Fibroblast of lung (primary cell): ENCODE results near the gene MAP2K6. TPM values are rescaled to one million over a fixed set of nuclear protein-coding genes. Genes with fewer than 3 reads are reported as not detected.

Experiments used
- DNase-seq, 2 donors: peaks; one replicate each; pipeline versions ENCODE4 v3.0.0 to v3.0.0-alpha.2; 2010; ENCODE audit warnings: low read depth in 2 of 2
- H2AFZ ChIP-seq: 2 replicates; pipeline ENCODE4 v1.5.1; 2012; ENCODE audit warnings: low read length, control low read depth, inconsistent platforms
- H3K27ac ChIP-seq: 2 replicates; pipeline ENCODE4 v1.5.1; 2011; ENCODE audit warnings: low read length, control low read depth; ENCODE audit not compliant: insufficient read depth
- H3K27me3 ChIP-seq: 2 replicates; pipeline ENCODE4 v1.5.1; 2011; ENCODE audit warnings: mild to moderate bottlenecking, low read length; ENCODE audit not compliant: control insufficient read depth, insufficient read depth
- H3K36me3 ChIP-seq: 2 replicates; pipeline ENCODE4 v1.5.1; 2011; ENCODE audit warnings: low read length; ENCODE audit not compliant: control insufficient read depth, insufficient read depth
- H3K4me1 ChIP-seq: 2 replicates; pipeline ENCODE4 v1.5.1; 2011; ENCODE audit warnings: low read length; ENCODE audit not compliant: control insufficient read depth, insufficient read depth; ENCODE audit errors: extremely low read depth
- H3K4me2 ChIP-seq: 2 replicates; pipeline ENCODE4 v1.5.1; 2011; ENCODE audit warnings: low read length, control low read depth; ENCODE audit not compliant: insufficient read depth; ENCODE audit errors: extremely low read depth
- H3K4me3 ChIP-seq, 4 experiments: fragments of 200-600 bp in 1 of 4; sonication (generic) in 1 of 4; replicated peaks in 1 of 4; 2 replicates each; pipeline ENCODE4 v1.5.1; 2011 to 2016; ENCODE audit warnings: low read length in 4 of 4, low read depth in 3 of 4, mild to moderate bottlenecking in 3 of 4, control low read depth in 2 of 4, inconsistent platforms in 1 of 4, mixed read lengths in 1 of 4; ENCODE audit not compliant: insufficient read depth in 1 of 4; ENCODE audit errors: control extremely low read depth in 1 of 4
- H3K79me2 ChIP-seq: 2 replicates; pipeline ENCODE4 v1.5.1; 2012; ENCODE audit warnings: mild to moderate bottlenecking, low read length, inconsistent platforms; ENCODE audit not compliant: control insufficient read depth, insufficient read depth
- H3K9ac ChIP-seq: 2 replicates; pipeline ENCODE4 v1.5.1; 2011; ENCODE audit warnings: mild to moderate bottlenecking, low read length, control low read depth; ENCODE audit not compliant: insufficient read depth
- H3K9me3 ChIP-seq: 2 replicates; pipeline ENCODE4 v1.5.1; 2012; ENCODE audit warnings: low read depth, low read length; ENCODE audit not compliant: control insufficient read depth, insufficient read depth
- H4K20me1 ChIP-seq: 2 replicates; pipeline ENCODE4 v1.5.1; 2011; ENCODE audit warnings: low read length; ENCODE audit not compliant: control insufficient read depth, insufficient read depth; ENCODE audit errors: extremely low read depth
- EZH2 ChIP-seq: IDR thresholded peaks from 2 replicates; pipeline ENCODE4 v1.5.1; 2012; ENCODE audit warnings: low read length, control low read depth, mild to moderate bottlenecking; ENCODE audit errors: missing control alignments
- polyA plus RNA-seq, 2 donors: library from polyadenylated mRNA; depleted of rRNA in 1 of 2; stranded (reverse) in 1 of 2; unstranded in 1 of 2; fragments of >200 nt; gene quantifications; 2 replicates each; pipeline ENCODE4 v1.2.1, GENCODE V29; 2011 to 2012; ENCODE audit warnings: missing spikeins in 1 of 2
- total RNA-seq: library from RNA; depleted of rRNA; stranded (reverse); fragments of >200 nt; gene quantifications from 2 replicates; pipeline ENCODE4 v1.2.1, GENCODE V29; 2014
- TF ChIP-seq, protein P1 (sequence below), 2 donors: IDR thresholded peaks in 1 of 2; conservative IDR thresholded peaks in 1 of 2; 1 replicate in 1 of 2; 2 replicates in 1 of 2; pipeline ENCODE4 v1.5.1; 2011 to 2012; ENCODE audit warnings: low read length in 2 of 2, control low read depth in 1 of 2, inconsistent platforms in 1 of 2, low read depth in 1 of 2, mild to moderate bottlenecking in 1 of 2

The MAP2K6 gene
- total and polyA plus RNA-seq, 2 donors (not counting 1 experiment from before 2014, with no cell fraction given), result 2.7 to 39.5 TPM

DNA sequence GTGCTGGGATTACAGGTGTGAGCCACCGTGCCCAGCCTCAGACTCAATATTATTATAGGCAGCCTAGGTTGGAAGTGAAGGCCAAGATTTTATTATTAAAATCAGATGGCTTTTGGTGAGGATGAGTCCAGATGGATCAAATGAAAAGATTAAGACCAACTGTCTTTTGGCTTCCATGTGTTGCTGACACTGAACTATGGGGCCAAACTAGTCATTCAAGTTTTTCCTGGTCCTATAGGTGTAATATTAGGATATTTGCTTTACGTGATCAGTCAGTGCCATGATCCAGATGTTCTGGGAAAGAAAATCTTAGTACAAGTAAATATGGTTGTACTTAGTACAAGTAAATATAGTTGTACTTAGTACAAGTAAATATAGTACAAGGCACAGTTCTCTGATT lies 140.6 kb downstream of the MAP2K6 start:
- Histone ChIP-seq H3K79me2 (no peaks in the 10 kb centered on the region), H3K4me2 (no peak overlapping the region), H3K9ac (no peak overlapping the region), H3K36me3 (no peaks in the 10 kb centered on the region), H3K9me3 (no peaks in the 10 kb centered on the region), H4K20me1 (no peaks in the 10 kb centered on the region), H3K27ac (no peak overlapping the region), H3K27me3 (no peaks in the 10 kb centered on the region), H3K4me3 (no peak overlapping the region), H3K4me1 (no peaks in the 10 kb centered on the region), H2AFZ (no peak overlapping the region)
- DNase-seq, result no peak
- TF ChIP-seq, protein P1, sequence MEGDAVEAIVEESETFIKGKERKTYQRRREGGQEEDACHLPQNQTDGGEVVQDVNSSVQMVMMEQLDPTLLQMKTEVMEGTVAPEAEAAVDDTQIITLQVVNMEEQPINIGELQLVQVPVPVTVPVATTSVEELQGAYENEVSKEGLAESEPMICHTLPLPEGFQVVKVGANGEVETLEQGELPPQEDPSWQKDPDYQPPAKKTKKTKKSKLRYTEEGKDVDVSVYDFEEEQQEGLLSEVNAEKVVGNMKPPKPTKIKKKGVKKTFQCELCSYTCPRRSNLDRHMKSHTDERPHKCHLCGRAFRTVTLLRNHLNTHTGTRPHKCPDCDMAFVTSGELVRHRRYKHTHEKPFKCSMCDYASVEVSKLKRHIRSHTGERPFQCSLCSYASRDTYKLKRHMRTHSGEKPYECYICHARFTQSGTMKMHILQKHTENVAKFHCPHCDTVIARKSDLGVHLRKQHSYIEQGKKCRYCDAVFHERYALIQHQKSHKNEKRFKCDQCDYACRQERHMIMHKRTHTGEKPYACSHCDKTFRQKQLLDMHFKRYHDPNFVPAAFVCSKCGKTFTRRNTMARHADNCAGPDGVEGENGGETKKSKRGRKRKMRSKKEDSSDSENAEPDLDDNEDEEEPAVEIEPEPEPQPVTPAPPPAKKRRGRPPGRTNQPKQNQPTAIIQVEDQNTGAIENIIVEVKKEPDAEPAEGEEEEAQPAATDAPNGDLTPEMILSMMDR (conservative IDR thresholded peaks at IDR 0.05 in 1 of 2, IDR thresholded peaks at IDR 0.05 in 1 of 2; ENCODE audit: low read depth in 1 of 2, low read length in 2 of 2), result no peak
- no peak for TF ChIP-seq EZH2

DNA sequence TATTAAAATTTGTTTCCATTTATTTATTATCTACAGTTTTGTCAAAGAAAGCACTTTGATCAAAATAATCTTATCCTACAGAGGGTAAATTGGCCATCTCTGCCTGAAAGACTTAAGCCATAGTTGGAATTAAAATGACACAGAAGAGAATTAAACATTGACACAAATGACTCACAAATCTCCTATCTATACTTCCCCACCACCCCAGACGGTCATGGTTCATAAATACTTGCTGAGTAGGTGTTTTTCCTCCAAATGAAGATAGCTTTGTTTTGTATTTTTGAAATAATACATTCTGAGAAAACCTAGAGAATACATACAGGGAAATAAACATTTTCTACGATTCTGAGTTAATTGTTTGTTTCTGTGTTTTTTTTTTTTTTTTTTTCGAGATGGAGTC lies 142.8 kb downstream of the MAP2K6 start:
- Histone ChIP-seq H3K27me3 (no peaks in the 10 kb centered on the region), H3K27ac (no peak overlapping the region), H3K9ac (no peak overlapping the region), H2AFZ (no peak overlapping the region), H3K4me2 (no peak overlapping the region), H4K20me1 (no peaks in the 10 kb centered on the region), H3K4me3 (no peak overlapping the region), H3K36me3 (no peaks in the 10 kb centered on the region), H3K4me1 (no peaks in the 10 kb centered on the region), H3K79me2 (no peaks in the 10 kb centered on the region), H3K9me3 (no peaks in the 10 kb centered on the region)
- no peak for DNase-seq
- TF ChIP-seq EZH2, result no peak
- TF ChIP-seq, protein P1 (conservative IDR thresholded peaks at IDR 0.05 in 1 of 2, IDR thresholded peaks at IDR 0.05 in 1 of 2; ENCODE audit: low read depth in 1 of 2, low read length in 2 of 2), result no peak

DNA sequence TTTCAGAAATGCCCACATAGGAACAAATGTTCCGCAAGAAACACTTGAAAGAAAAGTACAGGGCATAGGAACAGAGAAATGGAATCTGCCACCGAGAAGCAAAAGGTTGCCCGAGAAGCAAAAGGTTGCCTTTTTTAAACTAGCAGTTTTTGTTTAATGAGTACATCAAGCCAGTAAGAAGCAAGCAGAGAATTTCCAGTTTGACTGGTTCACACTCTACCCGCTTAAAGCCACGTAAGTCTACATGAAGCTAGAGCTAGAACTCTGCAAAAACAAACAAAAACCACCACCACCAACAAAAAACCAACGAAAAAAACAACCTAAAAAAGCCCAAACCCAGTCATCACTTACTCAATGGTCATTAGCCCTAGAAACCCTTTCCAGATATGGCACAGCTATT lies 144.3 kb downstream of the MAP2K6 start:
- Histone ChIP-seq H3K36me3 (no peaks in the 10 kb centered on the region), H3K4me2 (no peak overlapping the region), H3K79me2 (no peaks in the 10 kb centered on the region), H3K27me3 (no peaks in the 10 kb centered on the region), H3K27ac (no peak overlapping the region), H3K9ac (no peak overlapping the region), H3K4me3 (no peak overlapping the region), H4K20me1 (no peaks in the 10 kb centered on the region), H3K4me1 (no peaks in the 10 kb centered on the region), H2AFZ (no peak overlapping the region), H3K9me3 (no peaks in the 10 kb centered on the region)
- DNase-seq, result no peak
- TF ChIP-seq EZH2, result no peak
- TF ChIP-seq, protein P1 (conservative IDR thresholded peaks at IDR 0.05 in 1 of 2, IDR thresholded peaks at IDR 0.05 in 1 of 2; ENCODE audit: low read depth in 1 of 2, low read length in 2 of 2), result no peak
